HG03432 (cell line): ENCODE measurements around the gene EN2.
"Not testable (repeated sequence)": the region's sequence is repeated elsewhere in the genome, so short reads cannot be mapped to it uniquely, and the experiment has no call there.

Source experiments
- ATAC-seq: cut with Tn5 transposase; IDR thresholded peaks from one replicate; pipeline ENCODE4 v1.9.1; 2021; ENCODE audit warnings: mild to moderate bottlenecking, moderate library complexity; ENCODE audit not compliant: unreplicated experiment

Gene EN2

GRCh38 chr7:155425011-155425340 is 33.0 kb upstream of the EN2 start:
- ATAC-seq: no peak

- no peak for ATAC-seq
Observed at GRCh38 chr7:155425887-155426286, 32.0 kb upstream of the EN2 start.

- no peak for ATAC-seq
Observed at GRCh38 chr7:155426543-155427410, 31.2 kb upstream of the EN2 start.

GRCh38 chr7:155427411-155428038 is 30.4 kb upstream of the EN2 start:
- no peak for ATAC-seq

- no peak for ATAC-seq
Observed at GRCh38 chr7:155428171-155428834, 29.6 kb upstream of the EN2 start.

GRCh38 chr7:155429651-155430050 is 28.3 kb upstream of the EN2 start:
- no peak for ATAC-seq

GRCh38 chr7:155430606-155431005 is 27.3 kb upstream of the EN2 start:
- ATAC-seq: no peak

- no peak for ATAC-seq
Observed at GRCh38 chr7:155431231-155431630, 26.7 kb upstream of the EN2 start.

GRCh38 chr7:155431711-155432110 is 26.2 kb upstream of the EN2 start:
- ATAC-seq: no peak

- no peak for ATAC-seq
Observed at GRCh38 chr7:155435110-155435509, 22.8 kb upstream of the EN2 start.

- ATAC-seq: no peak
Observed at GRCh38 chr7:155437836-155438235, 20.1 kb upstream of the EN2 start.

GRCh38 chr7:155438777-155439176 is 19.2 kb upstream of the EN2 start:
- ATAC-seq: no peak

- ATAC-seq: no peak
Observed at GRCh38 chr7:155439311-155440017, 18.5 kb upstream of the EN2 start.

- ATAC-seq: no peak
Observed at GRCh38 chr7:155440018-155440410, 17.9 kb upstream of the EN2 start.

GRCh38 chr7:155441856-155442255 is 16.1 kb upstream of the EN2 start:
- no peak for ATAC-seq

- ATAC-seq: no peak
Observed at GRCh38 chr7:155444746-155445145, 13.2 kb upstream of the EN2 start.

GRCh38 chr7:155445606-155446005 is 12.3 kb upstream of the EN2 start:
- not testable (repeated sequence) for ATAC-seq

GRCh38 chr7:155447603-155448002 is 10.3 kb upstream of the EN2 start:
- no peak for ATAC-seq

GRCh38 chr7:155448632-155449007 is 9.3 kb upstream of the EN2 start:
- no peak for ATAC-seq

- no peak for ATAC-seq
Observed at GRCh38 chr7:155449008-155449868, 8.7 kb upstream of the EN2 start.
